Stimulated activated effector memory CD8-positive, alpha-beta T cell treated with anti-CD3 and anti-CD28 coated beads, Interleukin-12 subunit alpha, Interleukin-12 subunit beta, amount 100 ng/mL, for 72 hours (primary cell): Measurements from ENCODE around the gene PARP2.
A peak's percentile ranks its signal among the peaks of the same experiment; 100 is the strongest.
"Not testable (repeated sequence)": the region's sequence is repeated elsewhere in the genome, so short reads cannot be mapped to it uniquely, and the experiment has no call there.

Experiments
- ATAC-seq: fragments of 150-1000 bp; cut with Tn5 transposase; 2 replicates; pipeline ENCODE4 v1.10.0; 2021
- DNase-seq, 2 donors: peaks; one replicate each; pipeline ENCODE4 v3.0.0; 2021 to 2022; ENCODE audit warnings: low spot score in 2 of 2
- H3K27ac Mint-ChIP-seq: one replicate; pipeline ENCODE4 v1.8.0; 2022; ENCODE audit warnings: mild to moderate bottlenecking, mixed read lengths
- H3K36me3 Mint-ChIP-seq: one replicate; pipeline ENCODE4 v1.8.0; 2022; ENCODE audit warnings: mild to moderate bottlenecking, mixed read lengths
- H3K4me1 Mint-ChIP-seq: one replicate; pipeline ENCODE4 v1.8.0; 2022; ENCODE audit warnings: mixed read lengths
- H3K4me3 Mint-ChIP-seq: one replicate; pipeline ENCODE4 v1.8.0; 2022; ENCODE audit warnings: mild to moderate bottlenecking, mixed read lengths
- H3K9me3 Mint-ChIP-seq: one replicate; pipeline ENCODE4 v1.8.0; 2022; ENCODE audit warnings: mixed read lengths

The PARP2 gene

GRCh38 chr14:20332788-20333493 is 10.5 kb upstream of the PARP2 start, which contains the start of gene CCNB1IP1:
Gene CCNB1IP1, minus strand, starts transcription at chr14:20333279. Its CDS starts 16,756 bp downstream, at chr14:20316523.
- peak; percentile 15 to 73 for DNase-seq
- peaks cover 35% of the 10 kb centered on the region for H3K36me3 Mint-ChIP-seq
- peak within 1 kb of the TSS; percentile 92 for H3K4me3 Mint-ChIP-seq
- peaks cover 22% of the 10 kb centered on the region for H3K4me1 Mint-ChIP-seq
- ATAC-seq = peak; percentile 98
- H3K9me3 Mint-ChIP-seq = no peaks in the 10 kb centered on the region
- peak within 1 kb of the TSS; percentile 91 for H3K27ac Mint-ChIP-seq

GRCh38 chr14:20333494-20333841 is 10.0 kb upstream of the PARP2 start:
- H3K4me3 Mint-ChIP-seq = peak overlapping the region; percentile 92
- H3K27ac Mint-ChIP-seq = peak overlapping the region; percentile 91
- H3K36me3 Mint-ChIP-seq = peaks cover 29% of the 10 kb centered on the region
- H3K4me1 Mint-ChIP-seq = peaks cover 22% of the 10 kb centered on the region
- no peak for ATAC-seq
- H3K9me3 Mint-ChIP-seq = no peaks in the 10 kb centered on the region
- DNase-seq = no peak

DNA sequence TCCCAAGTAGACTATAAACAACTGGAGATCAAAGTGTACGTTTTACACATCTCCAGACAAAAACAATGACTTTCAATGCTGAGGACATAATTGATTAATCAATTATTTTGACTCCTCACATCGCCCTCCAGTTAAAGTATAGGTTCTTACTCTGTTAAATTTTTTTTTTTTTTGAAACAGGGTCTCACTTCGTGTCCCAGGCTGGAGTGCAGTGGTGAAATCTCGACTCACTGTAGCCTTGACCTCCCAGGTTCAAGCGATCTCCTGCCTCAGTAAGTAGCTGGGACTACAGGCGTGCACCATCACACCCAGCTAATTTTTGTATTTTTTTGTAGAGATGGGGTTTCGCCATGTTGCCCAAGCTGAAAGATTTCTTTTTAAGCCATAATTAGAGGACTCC is 9.4 kb upstream of the PARP2 start:
- Mint-ChIP-seq H3K27ac (peak overlapping the region; percentile 91), H3K9me3 (no peaks in the 10 kb centered on the region), H3K4me3 (peak overlapping the region; percentile 92), H3K4me1 (peaks cover 22% of the 10 kb centered on the region), H3K36me3 (peaks cover 24% of the 10 kb centered on the region)
- DNase-seq (no peak), ATAC-seq (no peak)

GRCh38 chr14:20341032-20341431 is 2.4 kb upstream of the PARP2 start:
- not testable (repeated sequence) for H3K27ac Mint-ChIP-seq, H3K4me3 Mint-ChIP-seq, ATAC-seq, DNase-seq, H3K9me3 Mint-ChIP-seq
- Mint-ChIP-seq H3K36me3 (peaks cover 33% of the 10 kb centered on the region), H3K4me1 (peaks cover 24% of the 10 kb centered on the region)

- Mint-ChIP-seq H3K27ac (peak overlapping the region; percentile 97), H3K4me3 (peak overlapping the region; percentile 89), H3K9me3 (no peaks in the 10 kb centered on the region), H3K4me1 (peaks cover 24% of the 10 kb centered on the region), H3K36me3 (peaks cover 39% of the 10 kb centered on the region)
- ATAC-seq = no peak
- DNase-seq = no peak
Measured at GRCh38 chr14:20341646-20342045, 1.8 kb upstream of the PARP2 start.

- Mint-ChIP-seq H3K27ac (peak overlapping the region; percentile 97), H3K36me3 (peaks cover 61% of the 10 kb centered on the region), H3K9me3 (no peaks in the 10 kb centered on the region), H3K4me1 (peaks cover 24% of the 10 kb centered on the region), H3K4me3 (peak overlapping the region; percentile 89)
- ATAC-seq = no peak
- no peak for DNase-seq
Measured at GRCh38 chr14:20343862-20344220, 406 bp downstream of the PARP2 start.

DNA sequence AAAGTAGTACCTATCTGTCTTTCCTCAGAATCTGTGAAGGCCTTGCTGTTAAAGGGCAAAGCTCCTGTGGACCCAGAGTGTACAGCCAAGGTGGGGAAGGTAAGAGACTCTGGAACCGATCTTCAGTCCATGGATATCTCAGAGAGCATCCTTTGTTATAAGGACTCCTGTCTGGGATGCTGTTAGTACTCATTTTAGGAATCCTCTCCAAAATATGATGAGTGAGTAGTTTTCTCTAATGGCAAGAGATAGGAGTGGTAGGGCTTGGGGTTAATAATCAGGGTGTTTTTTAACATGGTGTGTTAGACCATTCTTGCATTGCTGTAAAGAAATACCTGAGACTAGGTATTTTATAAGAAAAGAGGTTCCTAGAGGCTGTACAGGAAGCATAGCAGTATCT is 1.9 kb downstream of the PARP2 start:
- DNase-seq (no peak), ATAC-seq (no peak)
- Mint-ChIP-seq H3K36me3 (peaks cover 76% of the 10 kb centered on the region), H3K27ac (peak overlapping the region; percentile 4), H3K9me3 (no peaks in the 10 kb centered on the region), H3K4me3 (peak overlapping the region; percentile 89), H3K4me1 (peaks cover 24% of the 10 kb centered on the region)

DNA sequence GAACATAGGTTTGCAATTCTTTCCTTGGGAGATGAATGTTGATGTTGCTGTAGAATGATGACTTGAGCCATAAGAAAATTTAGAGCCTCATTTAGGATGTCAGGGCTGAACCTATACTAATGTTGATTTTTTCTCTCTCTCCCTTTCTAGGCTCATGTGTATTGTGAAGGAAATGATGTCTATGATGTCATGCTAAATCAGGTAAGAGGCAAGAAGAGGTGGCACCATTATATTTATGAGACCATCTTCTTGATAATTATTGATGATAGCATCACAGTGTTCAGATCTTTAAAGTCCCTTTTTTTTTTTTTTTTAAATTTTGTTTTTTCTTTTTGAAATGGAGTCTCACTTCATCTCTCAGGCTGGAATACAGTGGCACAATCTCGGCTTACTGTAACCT is 3.3 kb downstream of the PARP2 start:
- ATAC-seq (no peak), DNase-seq (no peak)
- H3K4me3 Mint-ChIP-seq = no peak overlapping the region
- peaks cover 24% of the 10 kb centered on the region for H3K4me1 Mint-ChIP-seq
- H3K27ac Mint-ChIP-seq = no peak overlapping the region
- peaks cover 90% of the 10 kb centered on the region for H3K36me3 Mint-ChIP-seq
- H3K9me3 Mint-ChIP-seq = no peaks in the 10 kb centered on the region

DNA sequence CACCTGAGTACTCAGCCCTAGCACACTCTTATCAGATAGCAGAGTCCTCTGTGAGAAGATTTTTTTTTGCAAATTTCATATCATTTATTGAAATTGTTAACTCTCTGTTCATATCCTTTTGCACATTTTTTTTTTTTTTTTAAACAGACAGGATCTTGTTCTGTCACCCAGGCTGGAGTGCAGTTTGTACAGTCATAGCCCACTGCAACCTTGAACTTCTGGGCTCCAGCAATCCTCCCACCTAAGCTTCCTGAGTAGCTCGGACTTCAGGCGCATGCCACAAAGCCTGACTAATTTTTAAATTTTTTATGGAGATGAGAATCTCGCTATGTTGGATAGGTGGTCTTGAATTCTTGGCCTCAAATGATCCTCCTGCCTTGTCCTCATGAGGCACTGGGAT is 4.3 kb downstream of the PARP2 start:
- peaks cover 96% of the 10 kb centered on the region for H3K36me3 Mint-ChIP-seq
- ATAC-seq = no peak
- DNase-seq = no peak
- no peak overlapping the region for H3K27ac Mint-ChIP-seq
- H3K4me1 Mint-ChIP-seq = peaks cover 24% of the 10 kb centered on the region
- H3K9me3 Mint-ChIP-seq = no peaks in the 10 kb centered on the region
- H3K4me3 Mint-ChIP-seq = no peak overlapping the region

DNA sequence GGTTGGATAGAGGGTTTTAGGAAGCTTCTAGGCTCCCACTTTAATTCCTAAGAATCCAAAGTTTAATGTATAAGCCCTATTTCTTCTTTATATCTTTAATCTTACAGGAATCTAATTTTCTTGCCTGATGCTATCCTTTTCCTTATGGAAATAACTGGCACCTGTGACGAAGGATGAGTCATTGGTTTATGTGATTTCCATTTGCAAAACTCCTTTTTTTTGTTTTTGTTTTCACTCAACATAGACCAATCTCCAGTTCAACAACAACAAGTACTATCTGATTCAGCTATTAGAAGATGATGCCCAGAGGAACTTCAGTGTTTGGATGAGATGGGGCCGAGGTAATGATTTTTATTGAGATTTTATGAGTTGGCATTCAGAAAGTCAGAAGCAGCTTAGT is 6.8 kb downstream of the PARP2 start:
- Mint-ChIP-seq H3K27ac (no peak overlapping the region), H3K4me3 (no peak overlapping the region), H3K9me3 (no peaks in the 10 kb centered on the region), H3K36me3 (peaks cover 100% of the 10 kb centered on the region), H3K4me1 (peaks cover 6% of the 10 kb centered on the region)
- DNase-seq (no peak), ATAC-seq (no peak)

GRCh38 chr14:20350860-20351259 is 7.4 kb downstream of the PARP2 start:
- DNase-seq (no peak), ATAC-seq (no peak)
- peaks cover under 1% of the 10 kb centered on the region for H3K4me1 Mint-ChIP-seq
- H3K27ac Mint-ChIP-seq = no peak overlapping the region
- H3K9me3 Mint-ChIP-seq = no peaks in the 10 kb centered on the region
- H3K36me3 Mint-ChIP-seq = peaks cover 100% of the 10 kb centered on the region
- H3K4me3 Mint-ChIP-seq = no peak overlapping the region

DNA sequence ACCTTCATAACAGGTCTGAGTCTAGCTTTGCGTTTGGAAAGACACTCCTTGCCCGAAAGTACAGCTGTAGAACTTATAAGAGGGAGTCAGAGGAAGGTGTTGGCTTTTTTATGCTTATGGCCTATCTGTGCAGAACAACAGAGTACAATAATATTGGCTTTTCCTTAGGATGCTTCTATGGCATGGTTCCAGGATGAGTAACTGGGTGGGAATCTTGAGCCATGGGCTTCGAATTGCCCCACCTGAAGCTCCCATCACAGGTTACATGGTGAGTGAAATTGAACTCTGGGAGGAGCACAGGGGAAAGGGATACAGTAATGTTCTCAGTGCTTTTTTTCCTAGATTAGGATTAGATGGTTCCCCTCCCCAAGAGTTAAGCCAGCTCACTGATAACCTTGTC is 13.0 kb downstream of the PARP2 start:
- H3K4me1 Mint-ChIP-seq = peaks cover 9% of the 10 kb centered on the region
- H3K4me3 Mint-ChIP-seq = no peak overlapping the region
- peaks cover 89% of the 10 kb centered on the region for H3K36me3 Mint-ChIP-seq
- no peak overlapping the region for H3K27ac Mint-ChIP-seq
- no peaks in the 10 kb centered on the region for H3K9me3 Mint-ChIP-seq
- DNase-seq = no peak
- no peak for ATAC-seq

- H3K36me3 Mint-ChIP-seq = peaks cover 82% of the 10 kb centered on the region
- H3K4me1 Mint-ChIP-seq, DNase-seq, ATAC-seq, H3K4me3 Mint-ChIP-seq, H3K9me3 Mint-ChIP-seq: not testable (repeated sequence)
- peak overlapping the region; percentile 76 for H3K27ac Mint-ChIP-seq
Measured at GRCh38 chr14:20358474-20358873, 15.0 kb downstream of the PARP2 start.

- Mint-ChIP-seq H3K4me3 (no peak overlapping the region), H3K9me3 (no peaks in the 10 kb centered on the region), H3K27ac (peak overlapping the region; percentile 78), H3K36me3 (peaks cover 93% of the 10 kb centered on the region), H3K4me1 (peaks cover 25% of the 10 kb centered on the region)
- DNase-seq (no peak), ATAC-seq (peak; percentile 53)
Measured at GRCh38 chr14:20365928-20366327, 22.5 kb downstream of the PARP2 start.

- Mint-ChIP-seq H3K9me3 (no peaks in the 10 kb centered on the region), H3K4me1 (peaks cover 8% of the 10 kb centered on the region), H3K36me3 (peaks cover 100% of the 10 kb centered on the region), H3K27ac (peak overlapping the region; percentile 74), H3K4me3 (no peak overlapping the region)
- no peak for DNase-seq
- peak; percentile 55 for ATAC-seq
Measured at GRCh38 chr14:20372796-20373195, 29.4 kb downstream of the PARP2 start.

DNA sequence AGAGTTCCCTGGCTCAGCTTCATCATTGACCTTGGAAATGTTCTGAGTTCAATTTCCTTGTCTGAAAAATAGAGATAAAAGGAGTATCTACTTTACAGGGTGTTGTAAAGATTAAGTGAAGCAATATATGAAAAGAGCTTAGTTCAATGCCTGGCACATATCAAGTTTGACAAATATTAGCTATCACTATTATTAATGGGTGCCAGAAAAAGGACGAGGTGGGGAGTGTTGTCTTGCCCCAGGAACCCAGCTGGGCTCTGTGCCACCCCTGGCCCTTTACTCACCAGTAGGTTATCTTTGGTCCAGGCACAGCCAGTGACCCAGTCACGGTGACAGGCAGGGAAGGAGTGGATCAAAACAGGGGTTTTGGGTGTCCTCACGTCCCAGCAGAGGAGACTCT is 32.0 kb downstream of the PARP2 start:
- DNase-seq (no peak), ATAC-seq (no peak)
- Mint-ChIP-seq H3K27ac (peak overlapping the region; percentile 74), H3K36me3 (peaks cover 100% of the 10 kb centered on the region), H3K4me3 (no peak overlapping the region), H3K4me1 (no peaks in the 10 kb centered on the region), H3K9me3 (no peaks in the 10 kb centered on the region)
